ENCODE measurements around the gene PARD3.

DNA sequence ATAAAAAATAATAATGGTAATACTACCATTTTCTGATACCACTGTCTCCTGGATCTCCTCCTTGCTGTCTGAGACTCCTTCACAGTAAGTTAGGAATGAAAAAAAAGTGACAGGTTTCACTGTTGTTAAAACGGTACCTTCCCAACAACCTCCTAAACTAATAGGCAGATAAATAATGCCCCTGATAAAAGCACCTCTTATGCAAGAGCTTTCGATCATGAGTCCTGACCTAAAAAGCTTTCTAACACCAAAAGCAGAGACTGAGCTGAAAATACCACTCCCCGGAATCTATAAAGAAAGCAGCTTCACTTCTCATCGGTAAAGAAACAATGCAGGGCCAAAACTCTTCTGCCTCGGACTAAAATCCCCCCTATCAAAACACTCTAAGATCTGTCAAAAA, 14.5 kb downstream of the PARD3 start:
- TF ChIP-seq, protein P1, sequence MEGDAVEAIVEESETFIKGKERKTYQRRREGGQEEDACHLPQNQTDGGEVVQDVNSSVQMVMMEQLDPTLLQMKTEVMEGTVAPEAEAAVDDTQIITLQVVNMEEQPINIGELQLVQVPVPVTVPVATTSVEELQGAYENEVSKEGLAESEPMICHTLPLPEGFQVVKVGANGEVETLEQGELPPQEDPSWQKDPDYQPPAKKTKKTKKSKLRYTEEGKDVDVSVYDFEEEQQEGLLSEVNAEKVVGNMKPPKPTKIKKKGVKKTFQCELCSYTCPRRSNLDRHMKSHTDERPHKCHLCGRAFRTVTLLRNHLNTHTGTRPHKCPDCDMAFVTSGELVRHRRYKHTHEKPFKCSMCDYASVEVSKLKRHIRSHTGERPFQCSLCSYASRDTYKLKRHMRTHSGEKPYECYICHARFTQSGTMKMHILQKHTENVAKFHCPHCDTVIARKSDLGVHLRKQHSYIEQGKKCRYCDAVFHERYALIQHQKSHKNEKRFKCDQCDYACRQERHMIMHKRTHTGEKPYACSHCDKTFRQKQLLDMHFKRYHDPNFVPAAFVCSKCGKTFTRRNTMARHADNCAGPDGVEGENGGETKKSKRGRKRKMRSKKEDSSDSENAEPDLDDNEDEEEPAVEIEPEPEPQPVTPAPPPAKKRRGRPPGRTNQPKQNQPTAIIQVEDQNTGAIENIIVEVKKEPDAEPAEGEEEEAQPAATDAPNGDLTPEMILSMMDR (IDR thresholded peaks at IDR 0.05 in 2 of 3, conservative IDR thresholded peaks at IDR 0.05 in 1 of 3; ENCODE audit: control insufficient read depth in 2 of 3, extremely low read depth in 1 of 3, insufficient read depth in 1 of 3, low read depth in 3 of 3, low read length in 3 of 3), result no peak
- TF ChIP-seq ZBED1 (IDR thresholded peaks at IDR 0.05; ENCODE audit: borderline replicate concordance), result no peak
- TF ChIP-seq CREM (IDR thresholded peaks at IDR 0.05; ENCODE audit: low read depth), result no peak
- no peak for TF ChIP-seq SMAD5 (IDR thresholded peaks at IDR 0.05; ENCODE audit: low read depth)
- TF ChIP-seq, protein P2, sequence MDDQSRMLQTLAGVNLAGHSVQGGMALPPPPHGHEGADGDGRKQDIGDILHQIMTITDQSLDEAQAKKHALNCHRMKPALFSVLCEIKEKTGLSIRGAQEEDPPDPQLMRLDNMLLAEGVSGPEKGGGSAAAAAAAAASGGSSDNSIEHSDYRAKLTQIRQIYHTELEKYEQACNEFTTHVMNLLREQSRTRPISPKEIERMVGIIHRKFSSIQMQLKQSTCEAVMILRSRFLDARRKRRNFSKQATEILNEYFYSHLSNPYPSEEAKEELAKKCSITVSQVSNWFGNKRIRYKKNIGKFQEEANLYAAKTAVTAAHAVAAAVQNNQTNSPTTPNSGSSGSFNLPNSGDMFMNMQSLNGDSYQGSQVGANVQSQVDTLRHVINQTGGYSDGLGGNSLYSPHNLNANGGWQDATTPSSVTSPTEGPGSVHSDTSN (IDR thresholded peaks at IDR 0.05; ENCODE audit: insufficient replicate concordance, low read depth, low read length), result no peak
- no peak for TF ChIP-seq MYC (IDR thresholded peaks at IDR 0.05; ENCODE audit: insufficient read depth, insufficient read length, insufficient replicate concordance, low read length, severe bottlenecking)
- TF ChIP-seq, protein P3, sequence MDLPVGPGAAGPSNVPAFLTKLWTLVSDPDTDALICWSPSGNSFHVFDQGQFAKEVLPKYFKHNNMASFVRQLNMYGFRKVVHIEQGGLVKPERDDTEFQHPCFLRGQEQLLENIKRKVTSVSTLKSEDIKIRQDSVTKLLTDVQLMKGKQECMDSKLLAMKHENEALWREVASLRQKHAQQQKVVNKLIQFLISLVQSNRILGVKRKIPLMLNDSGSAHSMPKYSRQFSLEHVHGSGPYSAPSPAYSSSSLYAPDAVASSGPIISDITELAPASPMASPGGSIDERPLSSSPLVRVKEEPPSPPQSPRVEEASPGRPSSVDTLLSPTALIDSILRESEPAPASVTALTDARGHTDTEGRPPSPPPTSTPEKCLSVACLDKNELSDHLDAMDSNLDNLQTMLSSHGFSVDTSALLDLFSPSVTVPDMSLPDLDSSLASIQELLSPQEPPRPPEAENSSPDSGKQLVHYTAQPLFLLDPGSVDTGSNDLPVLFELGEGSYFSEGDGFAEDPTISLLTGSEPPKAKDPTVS (IDR thresholded peaks at IDR 0.05; ENCODE audit: low read depth, low read length), result no peak
- TF ChIP-seq, protein P4, sequence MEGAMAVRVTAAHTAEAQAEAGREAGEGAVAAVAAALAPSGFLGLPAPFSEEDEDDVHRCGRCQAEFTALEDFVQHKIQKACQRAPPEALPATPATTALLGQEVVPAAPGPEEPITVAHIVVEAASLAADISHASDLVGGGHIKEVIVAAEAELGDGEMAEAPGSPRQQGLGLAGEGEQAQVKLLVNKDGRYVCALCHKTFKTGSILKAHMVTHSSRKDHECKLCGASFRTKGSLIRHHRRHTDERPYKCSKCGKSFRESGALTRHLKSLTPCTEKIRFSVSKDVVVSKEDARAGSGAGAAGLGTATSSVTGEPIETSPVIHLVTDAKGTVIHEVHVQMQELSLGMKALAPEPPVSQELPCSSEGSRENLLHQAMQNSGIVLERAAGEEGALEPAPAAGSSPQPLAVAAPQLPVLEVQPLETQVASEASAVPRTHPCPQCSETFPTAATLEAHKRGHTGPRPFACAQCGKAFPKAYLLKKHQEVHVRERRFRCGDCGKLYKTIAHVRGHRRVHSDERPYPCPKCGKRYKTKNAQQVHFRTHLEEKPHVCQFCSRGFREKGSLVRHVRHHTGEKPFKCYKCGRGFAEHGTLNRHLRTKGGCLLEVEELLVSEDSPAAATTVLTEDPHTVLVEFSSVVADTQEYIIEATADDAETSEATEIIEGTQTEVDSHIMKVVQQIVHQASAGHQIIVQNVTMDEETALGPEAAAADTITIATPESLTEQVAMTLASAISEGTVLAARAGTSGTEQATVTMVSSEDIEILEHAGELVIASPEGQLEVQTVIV (IDR thresholded peaks at IDR 0.05; ENCODE audit: borderline replicate concordance, partially characterized antibody), result no peak
- TF ChIP-seq, protein P5, sequence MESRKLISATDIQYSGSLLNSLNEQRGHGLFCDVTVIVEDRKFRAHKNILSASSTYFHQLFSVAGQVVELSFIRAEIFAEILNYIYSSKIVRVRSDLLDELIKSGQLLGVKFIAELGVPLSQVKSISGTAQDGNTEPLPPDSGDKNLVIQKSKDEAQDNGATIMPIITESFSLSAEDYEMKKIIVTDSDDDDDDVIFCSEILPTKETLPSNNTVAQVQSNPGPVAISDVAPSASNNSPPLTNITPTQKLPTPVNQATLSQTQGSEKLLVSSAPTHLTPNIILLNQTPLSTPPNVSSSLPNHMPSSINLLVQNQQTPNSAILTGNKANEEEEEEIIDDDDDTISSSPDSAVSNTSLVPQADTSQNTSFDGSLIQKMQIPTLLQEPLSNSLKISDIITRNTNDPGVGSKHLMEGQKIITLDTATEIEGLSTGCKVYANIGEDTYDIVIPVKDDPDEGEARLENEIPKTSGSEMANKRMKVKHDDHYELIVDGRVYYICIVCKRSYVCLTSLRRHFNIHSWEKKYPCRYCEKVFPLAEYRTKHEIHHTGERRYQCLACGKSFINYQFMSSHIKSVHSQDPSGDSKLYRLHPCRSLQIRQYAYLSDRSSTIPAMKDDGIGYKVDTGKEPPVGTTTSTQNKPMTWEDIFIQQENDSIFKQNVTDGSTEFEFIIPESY (IDR thresholded peaks at IDR 0.05), result no peak
- no peak for TF ChIP-seq EZH2 (IDR thresholded peaks at IDR 0.05; ENCODE audit: borderline replicate concordance, control insufficient read depth, low read depth, low read length)
- no peak for TF ChIP-seq CEBPB (IDR thresholded peaks at IDR 0.05; ENCODE audit: borderline replicate concordance in 1 of 2, low read depth in 2 of 2, low read length in 2 of 2)
- TF ChIP-seq SPI1 (IDR thresholded peaks at IDR 0.05; ENCODE audit: borderline replicate concordance, insufficient read depth, low read depth, low read length), result no peak
- no peak for TF ChIP-seq RUNX3 (IDR thresholded peaks at IDR 0.05; ENCODE audit: low read length)

Measured in GM12878 (cell line).